Measurements from ENCODE around the gene RAB23.

DNA sequence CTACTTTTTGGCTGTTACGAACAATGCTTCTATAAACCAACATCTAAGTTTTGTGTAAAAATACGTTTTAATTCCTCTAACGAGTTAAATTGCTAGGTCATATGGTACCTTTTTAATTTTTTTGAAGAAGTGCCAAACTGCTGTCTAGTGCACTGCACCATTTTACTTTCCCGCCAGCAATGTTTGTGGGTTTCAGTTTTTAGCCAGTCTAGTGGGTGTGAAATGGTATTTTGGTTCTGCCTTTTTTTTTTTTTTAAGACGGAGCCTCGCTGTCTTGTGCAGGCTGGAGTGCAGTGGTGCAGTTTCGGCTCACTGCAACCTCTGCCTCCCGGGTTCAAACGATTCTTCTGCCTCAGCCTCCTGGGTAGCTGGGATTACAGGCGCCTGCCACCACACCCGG is 84.1 kb downstream of the RAB23 start:
- TF ChIP-seq, protein P1, sequence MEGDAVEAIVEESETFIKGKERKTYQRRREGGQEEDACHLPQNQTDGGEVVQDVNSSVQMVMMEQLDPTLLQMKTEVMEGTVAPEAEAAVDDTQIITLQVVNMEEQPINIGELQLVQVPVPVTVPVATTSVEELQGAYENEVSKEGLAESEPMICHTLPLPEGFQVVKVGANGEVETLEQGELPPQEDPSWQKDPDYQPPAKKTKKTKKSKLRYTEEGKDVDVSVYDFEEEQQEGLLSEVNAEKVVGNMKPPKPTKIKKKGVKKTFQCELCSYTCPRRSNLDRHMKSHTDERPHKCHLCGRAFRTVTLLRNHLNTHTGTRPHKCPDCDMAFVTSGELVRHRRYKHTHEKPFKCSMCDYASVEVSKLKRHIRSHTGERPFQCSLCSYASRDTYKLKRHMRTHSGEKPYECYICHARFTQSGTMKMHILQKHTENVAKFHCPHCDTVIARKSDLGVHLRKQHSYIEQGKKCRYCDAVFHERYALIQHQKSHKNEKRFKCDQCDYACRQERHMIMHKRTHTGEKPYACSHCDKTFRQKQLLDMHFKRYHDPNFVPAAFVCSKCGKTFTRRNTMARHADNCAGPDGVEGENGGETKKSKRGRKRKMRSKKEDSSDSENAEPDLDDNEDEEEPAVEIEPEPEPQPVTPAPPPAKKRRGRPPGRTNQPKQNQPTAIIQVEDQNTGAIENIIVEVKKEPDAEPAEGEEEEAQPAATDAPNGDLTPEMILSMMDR (IDR thresholded peaks at IDR 0.05) = no peak
- no peak for TF ChIP-seq POLR2AphosphoS5 (IDR thresholded peaks at IDR 0.05)
